IMR-90 (cell line): Measurements from ENCODE around the gene TBXAS1. TPM values are rescaled to one million over a fixed set of nuclear protein-coding genes. Genes with fewer than 3 reads are reported as not detected.
A peak's percentile ranks its signal among the peaks of the same experiment; 100 is the strongest.

Experiments
- ATAC-seq: fragments of 200-7000 bp; cut with Tn5 transposase; 2 replicates; pipeline ENCODE4 v1.9.1; 2020; ENCODE audit warnings: low read depth, mild to moderate bottlenecking, moderate library complexity
- BruUV-seq: library from RNA; stranded (reverse); fragments of 400-500 nt; replicated peaks from 2 replicates; lab custom pipeline; 2021; lab: Mats Ljungman, UMichigan
- CTCF ChIA-PET: fragments of 300-600 bp; formaldehyde crosslinking; extraction: SDS; loops from one replicate; lab custom pipeline; 2021; ENCODE audit warnings: antibody characterized with exemption; lab: Yijun Ruan, JAX
- POLR2A ChIA-PET: fragments of 300-600 bp; sonication (Branson Sonifier 250); formaldehyde crosslinking; loops from one replicate; lab custom pipeline; 2022; ENCODE audit warnings: antibody characterized with exemption; ENCODE audit not compliant: unreplicated experiment; lab: Charles Lee
- DNase-seq: peaks from one replicate; pipeline ENCODE4 v3.0.0; 2013
- H2AFZ ChIP-seq: replicated peaks from 2 replicates; pipeline ENCODE3; 2013; ENCODE audit warnings: low read length, mild to moderate bottlenecking; ENCODE audit not compliant: poor library complexity
- H2AK5ac ChIP-seq: 2 replicates; pipeline ENCODE4 v1.6.1; 2013; ENCODE audit warnings: low read depth, low read length, inconsistent platforms
- H2AK9ac ChIP-seq: replicated peaks from 2 replicates; pipeline ENCODE3; 2013; ENCODE audit warnings: mild to moderate bottlenecking, low read depth, low read length, moderate library complexity; ENCODE audit not compliant: poor library complexity
- H2BK120ac ChIP-seq: 2 replicates; pipeline ENCODE4 v1.6.1; 2013; ENCODE audit warnings: low read depth, low read length, inconsistent platforms
- H2BK15ac ChIP-seq: 3 replicates; pipeline ENCODE4 v1.6.1; 2013; ENCODE audit warnings: low read depth, low read length, inconsistent platforms
- H2BK20ac ChIP-seq: 2 replicates; pipeline ENCODE4 v1.6.1; 2013; ENCODE audit warnings: low read depth, mild to moderate bottlenecking, inconsistent platforms, low read length, moderate library complexity
- H2BK5ac ChIP-seq: 2 replicates; pipeline ENCODE4 v1.6.1; 2013; ENCODE audit warnings: mild to moderate bottlenecking, low read depth, low read length, inconsistent platforms; ENCODE audit not compliant: poor library complexity, severe bottlenecking
- H3K14ac ChIP-seq: replicated peaks from 2 replicates; pipeline ENCODE4 v1.6.1; 2013; ENCODE audit warnings: low read depth, low read length, inconsistent platforms
- H3K18ac ChIP-seq: 2 replicates; pipeline ENCODE4 v1.6.1; 2013; ENCODE audit warnings: low read depth, low read length, control low read depth
- H3K23ac ChIP-seq: 2 replicates; pipeline ENCODE4 v1.6.1; 2013; ENCODE audit warnings: low read depth, low read length, inconsistent platforms
- H3K27ac ChIP-seq: 2 replicates; pipeline ENCODE4 v1.5.1; 2013; ENCODE audit warnings: mild to moderate bottlenecking, control low read depth, low read length; ENCODE audit not compliant: insufficient read depth
- H3K27me3 ChIP-seq: 2 replicates; pipeline ENCODE4 v1.6.1; 2013; ENCODE audit warnings: low read length; ENCODE audit not compliant: control insufficient read depth, insufficient read depth
- H3K36me3 ChIP-seq: 2 replicates; pipeline ENCODE4 v1.6.1; 2013; ENCODE audit warnings: low read length, mixed read lengths; ENCODE audit not compliant: control insufficient read depth, insufficient read depth
- H3K4ac ChIP-seq: 2 replicates; pipeline ENCODE4 v1.6.1; 2013; ENCODE audit warnings: low read depth, low read length, inconsistent platforms
- H3K4me1 ChIP-seq: 2 replicates; pipeline ENCODE4 v1.6.1; 2013; ENCODE audit warnings: low read length, mixed read lengths; ENCODE audit not compliant: control insufficient read depth, insufficient read depth
- H3K4me2 ChIP-seq: 2 replicates; pipeline ENCODE4 v1.6.1; 2013; ENCODE audit warnings: low read depth, mild to moderate bottlenecking, control low read depth, low read length, moderate library complexity
- H3K4me3 ChIP-seq: 2 replicates; pipeline ENCODE4 v1.5.1; 2013; ENCODE audit warnings: low read depth, mild to moderate bottlenecking, control low read depth, low read length, moderate library complexity; ENCODE audit not compliant: insufficient read depth
- H3K56ac ChIP-seq: 2 replicates; pipeline ENCODE4 v1.6.1; 2013; ENCODE audit warnings: low read length, inconsistent platforms; ENCODE audit not compliant: insufficient read depth; ENCODE audit errors: extremely low read depth
- H3K79me1 ChIP-seq, 2 experiments: 2 replicates each; pipeline ENCODE4 v1.6.1; 2013; ENCODE audit warnings: low read length in 2 of 2, inconsistent platforms in 1 of 2, low read depth in 1 of 2
- H3K9ac ChIP-seq: 2 replicates; pipeline ENCODE4 v1.6.1; 2013; ENCODE audit warnings: low read depth, low read length, control low read depth
- H3K9me1 ChIP-seq: 2 replicates; pipeline ENCODE4 v1.6.1; 2013; ENCODE audit warnings: low read length, inconsistent platforms; ENCODE audit not compliant: insufficient read depth
- H3K9me3 ChIP-seq: 2 replicates; pipeline ENCODE4 v1.6.1; 2013; ENCODE audit warnings: low read length; ENCODE audit not compliant: control insufficient read depth, insufficient read depth
- H4K20me1 ChIP-seq: 2 replicates; pipeline ENCODE4 v1.6.1; 2013; ENCODE audit warnings: low read length, inconsistent platforms; ENCODE audit not compliant: insufficient read depth
- H4K5ac ChIP-seq: 2 replicates; pipeline ENCODE4 v1.6.1; 2013; ENCODE audit warnings: mild to moderate bottlenecking, low read depth, low read length, control low read depth
- H4K8ac ChIP-seq, 2 experiments: 2 replicates each; pipeline ENCODE4 v1.6.1; 2013; ENCODE audit warnings: low read depth in 2 of 2, low read length in 2 of 2, control low read depth in 1 of 2, inconsistent platforms in 1 of 2
- H4K91ac ChIP-seq: 2 replicates; pipeline ENCODE4 v1.6.1; 2013; ENCODE audit warnings: low read depth, low read length, inconsistent platforms; ENCODE audit not compliant: insufficient read depth
- BHLHE40 ChIP-seq: fragments of 150-350 bp; IDR thresholded peaks from 2 replicates; pipeline ENCODE4 v1.6.1; 2016; ENCODE audit warnings: mild to moderate bottlenecking, low read depth, low read length
- CHD1 ChIP-seq: IDR thresholded peaks from 2 replicates; pipeline ENCODE4 v1.6.1; 2012; ENCODE audit warnings: low read depth, low read length, improper control_type of control experiment
- MAZ ChIP-seq: IDR thresholded peaks from 2 replicates; pipeline ENCODE4 v1.6.1; 2012; ENCODE audit warnings: low read depth, mild to moderate bottlenecking, low read length, improper control_type of control experiment, moderate library complexity, borderline replicate concordance
- WGBS, 2 experiments: methylation state at CpG; one replicate each; pipeline versions ENCODE4 v1.1.5 to v1.1.7; 2013; ENCODE audit warnings: missing lambda C conversion rate in 2 of 2; ENCODE audit not compliant: insufficient read length in 1 of 2; ENCODE audit errors: extremely low coverage in 2 of 2; 5-methylcytosine and 5-hydroxymethylcytosine counted together
- dilution Hi-C: fragments of 300-500 bp; cut with HindIII; formaldehyde crosslinking; loops from one replicate; pipeline ENCODE4 v1.14.3; 2018; ENCODE audit warnings: low sequenced_read_pairs; ENCODE audit not compliant: unreplicated experiment
- in situ Hi-C: fragments of 300-500 bp; cut with MboI; formaldehyde crosslinking; loops from 3 replicates; pipeline ENCODE4 v1.14.3; 2019; ENCODE audit warnings: low sequenced_read_pairs, inconsistent platforms, mixed read lengths
- intact Hi-C: fragments of 100-400 bp; cut with micrococcal nuclease; formaldehyde crosslinking; loops from 2 replicates; pipeline ENCODE4 v1.10.0; 2022
- polyA plus RNA-seq, 3 experiments: library from polyadenylated mRNA; depleted of rRNA; stranded (reverse); fragments of >200 nt; gene quantifications; 2 replicates each; pipeline ENCODE4 v1.2.3, GENCODE V29; 2012; ENCODE audit warnings: low replicate concordance in 1 of 3
- total RNA-seq: library from RNA; depleted of rRNA; stranded (reverse); fragments of >200 nt; gene quantifications from 2 replicates; pipeline ENCODE4 v1.2.3, GENCODE V29; 2012

TBXAS1 gene
- total and polyA plus RNA-seq, 2 of the 4 experiments (the other 2 are of a cell fraction), result 5.9 to 10.8 TPM

DNA sequence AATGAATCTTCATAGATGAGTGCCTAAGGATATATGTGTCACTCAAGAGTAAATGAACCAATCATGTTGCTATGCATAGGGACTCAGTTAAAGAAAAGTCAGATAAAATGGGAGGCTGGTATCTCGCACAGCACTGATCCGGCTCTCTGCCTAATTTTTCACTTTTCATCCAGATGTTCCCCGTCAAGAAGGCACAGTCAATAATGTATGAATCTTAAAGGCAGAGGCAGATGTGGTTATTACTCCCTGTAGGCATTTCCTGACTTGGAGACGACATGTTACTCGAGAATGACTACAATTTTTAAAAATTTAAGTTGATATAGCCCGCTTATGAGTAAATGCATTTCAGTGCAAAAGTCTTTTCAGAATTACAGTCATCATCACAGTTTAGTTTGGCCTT lies 113.6 kb downstream of the TBXAS1 start:
- Histone ChIP-seq H2BK20ac (no peak overlapping the region), H3K4ac (no peak overlapping the region), H4K5ac (no peak overlapping the region), H3K9ac (no peak overlapping the region), H3K4me2 (no peak overlapping the region), H4K8ac (no peak overlapping the region), H2BK15ac (no peak overlapping the region), H3K9me3 (peaks cover 7% of the 10 kb centered on the region), H3K14ac (no peak overlapping the region), H2AK9ac (no peak overlapping the region), H2BK5ac (no peak overlapping the region), H3K36me3 (peaks cover 3% of the 10 kb centered on the region), H3K27ac (no peak overlapping the region; the same call in 1 of the 2 replicates), H3K23ac (no peak overlapping the region), H3K18ac (no peak overlapping the region), H2AFZ (no peak overlapping the region), H3K27me3 (no peaks in the 10 kb centered on the region), H4K20me1 (no peaks in the 10 kb centered on the region), H3K9me1 (no peaks in the 10 kb centered on the region), H3K4me3 (no peak overlapping the region), H2BK120ac (no peak overlapping the region), H3K79me1 (no peaks in the 10 kb centered on the region), H4K91ac (no peak overlapping the region), H3K56ac (no peak overlapping the region), H3K4me1 (peaks cover 1% of the 10 kb centered on the region; the same call in 1 of the 2 replicates), H2AK5ac (no peak overlapping the region)
- ATAC-seq (peak; percentile 14), DNase-seq (peak; percentile 55)
- 20% methylated on average over 1 of the region's 6 CpGs; no CpG with 5 or more reads in 1 of the 2 experiments for WGBS, 2 experiments
- BruUV-seq, result no TSS peak
- POLR2A ChIA-PET, result no interaction called here
- no peak for TF ChIP-seq BHLHE40
- TF ChIP-seq CHD1, result no peak
- TF ChIP-seq MAZ, result no peak
- CTCF ChIA-PET, result interaction anchor here (1.0 kb wide), 1 partner anchor 10 kb away, joined by 3 read pairs; no protein-coding TSS in a partner anchor
- intact Hi-C loops (no loop called here), dilution Hi-C loops (no loop called here), in situ Hi-C loops (no loop called here)
